GM23338 (cell line): ENCODE results near the gene EFCAB13. TPM values are rescaled to one million over a fixed set of nuclear protein-coding genes. Genes with fewer than 3 reads are reported as not detected.

Experiments used
- ATAC-seq: fragments of 200-7000 bp; cut with Tn5 transposase; 3 replicates; pipeline ENCODE4 v1.9.1; 2020
- DNase-seq: peaks from one replicate; pipeline ENCODE4 v3.0.0-alpha.2; 2015; ENCODE audit warnings: low spot score
- H2AFZ ChIP-seq: fragments of 200-600 bp; sonication (generic); 2 replicates; pipeline ENCODE4 v1.8.0; 2016; ENCODE audit warnings: antibody characterized with exemption, mild to moderate bottlenecking, moderate library complexity
- H3F3A ChIP-seq: fragments of 200-600 bp; sonication (generic); replicated peaks from 2 replicates; pipeline ENCODE4 v1.8.0; 2017; ENCODE audit warnings: antibody characterized with exemption, mixed run types, low read depth
- H3K27ac ChIP-seq: fragments of 200-600 bp; sonication (generic); 2 replicates; pipeline ENCODE4 v1.6.1; 2016; ENCODE audit warnings: low read depth
- H3K27me3 ChIP-seq: fragments of 200-600 bp; sonication (generic); 2 replicates; pipeline ENCODE4 v1.8.0; 2016; ENCODE audit warnings: mild to moderate bottlenecking, mixed run types, moderate library complexity; ENCODE audit not compliant: insufficient read depth
- H3K36me3 ChIP-seq: fragments of 200-600 bp; sonication (generic); 2 replicates; pipeline ENCODE4 v1.8.0; 2016; ENCODE audit warnings: mild to moderate bottlenecking; ENCODE audit not compliant: insufficient read depth
- H3K4me1 ChIP-seq: fragments of 200-600 bp; sonication (generic); 2 replicates; pipeline ENCODE4 v1.8.0; 2016; ENCODE audit warnings: mild to moderate bottlenecking, moderate library complexity; ENCODE audit not compliant: insufficient read depth
- H3K4me2 ChIP-seq: fragments of 200-600 bp; sonication (generic); 2 replicates; pipeline ENCODE4 v1.7.1; 2017; ENCODE audit warnings: mixed run types
- H3K4me3 ChIP-seq: fragments of 200-600 bp; sonication (generic); 2 replicates; pipeline ENCODE4 v1.6.1; 2016; ENCODE audit warnings: mixed run types
- H3K79me2 ChIP-seq: fragments of 200-600 bp; sonication (generic); replicated peaks from 2 replicates; pipeline ENCODE4 v1.8.0; 2017; ENCODE audit warnings: mild to moderate bottlenecking; ENCODE audit not compliant: insufficient read depth
- H3K9me2 ChIP-seq: fragments of 200-600 bp; sonication (generic); 2 replicates; pipeline ENCODE4 v1.8.0; 2017; ENCODE audit not compliant: insufficient read depth
- H4K20me1 ChIP-seq: fragments of 200-600 bp; sonication (generic); replicated peaks from 2 replicates; pipeline ENCODE4 v1.8.0; 2017; ENCODE audit warnings: mild to moderate bottlenecking; ENCODE audit not compliant: insufficient read depth
- H3K27ac Mint-ChIP-seq: 2 replicates; pipeline ENCODE4 v1.8.0; 2020; ENCODE audit warnings: inconsistent platforms, mild to moderate bottlenecking, moderate library complexity, mixed read lengths
- H3K27me3 Mint-ChIP-seq: 3 replicates; pipeline ENCODE4 v1.8.0; 2022; ENCODE audit warnings: low read depth, mild to moderate bottlenecking, moderate library complexity, mixed read lengths, inconsistent platforms; ENCODE audit not compliant: insufficient read depth, poor library complexity
- H3K36me3 Mint-ChIP-seq: 3 replicates; pipeline ENCODE4 v1.8.0; 2021; ENCODE audit warnings: low read depth, mild to moderate bottlenecking, inconsistent platforms, moderate library complexity, mixed read lengths
- H3K4me1 Mint-ChIP-seq: 3 replicates; pipeline ENCODE4 v1.8.0; 2020; ENCODE audit warnings: mild to moderate bottlenecking, inconsistent platforms, mixed read lengths
- H3K4me3 Mint-ChIP-seq: 3 replicates; pipeline ENCODE4 v1.8.0; 2021; ENCODE audit warnings: moderate library complexity, mild to moderate bottlenecking, inconsistent platforms, mixed read lengths
- H3K9me3 Mint-ChIP-seq: 3 replicates; pipeline ENCODE4 v1.8.0; 2020; ENCODE audit warnings: moderate library complexity, mild to moderate bottlenecking, inconsistent platforms, mixed read lengths
- CREB1 ChIP-seq: fragments of 250-450 bp; sonication (Bioruptor Pico); IDR thresholded peaks from 2 replicates; pipeline ENCODE4 v1.5.0; 2020; ENCODE audit warnings: low read depth, mild to moderate bottlenecking, moderate library complexity
- EZH2 ChIP-seq: fragments of 200-600 bp; sonication (generic); IDR thresholded peaks from one replicate; pipeline ENCODE4 v1.8.0; 2017; ENCODE audit warnings: antibody characterized with exemption, mild to moderate bottlenecking, low read depth; ENCODE audit not compliant: unreplicated experiment
- EZH2phosphoT487 ChIP-seq: fragments of 200-600 bp; sonication (generic); IDR thresholded peaks from one replicate; pipeline ENCODE4 v1.8.1; 2018; ENCODE audit warnings: antibody characterized with exemption; ENCODE audit not compliant: unreplicated experiment
- JUNB ChIP-seq: IDR thresholded peaks from one replicate; pipeline ENCODE4 v1.6.1; 2016; ENCODE audit warnings: antibody characterized with exemption; ENCODE audit not compliant: unreplicated experiment
- ZNF331 ChIP-seq: fragments of 250-450 bp; sonication (Bioruptor Pico); IDR thresholded peaks from 2 replicates; pipeline ENCODE4 v1.5.0; 2020; ENCODE audit warnings: low read depth, mild to moderate bottlenecking, moderate library complexity
- polyA plus RNA-seq: library from polyadenylated mRNA; unstranded; fragments of >200 nt; fragmentation: Nextera tagmentation; extraction: Ambion mirVana; gene quantifications from 2 replicates; pipeline ENCODE4 v1.2.1, GENCODE V29; 2016
- total RNA-seq: library from RNA; depleted of rRNA; stranded (reverse); fragments of >200 nt; shearing (Covaris generic); gene quantifications from 2 replicates; pipeline ENCODE4 v1.2.3, GENCODE V29; 2014
- TF ChIP-seq, protein P1 (sequence below): IDR thresholded peaks from one replicate; pipeline ENCODE4 v1.6.1; 2018; ENCODE audit warnings: antibody characterized with exemption; ENCODE audit not compliant: unreplicated experiment
- TF ChIP-seq, protein P2 (sequence below): IDR thresholded peaks from 2 replicates; pipeline ENCODE4 v1.6.1; 2016; ENCODE audit warnings: antibody characterized with exemption
- TF ChIP-seq, protein P3 (sequence below), 2 experiments: fragments of 200-600 bp in 1 of 2; sonication (generic) in 1 of 2; conservative IDR thresholded peaks; 2 replicates each; pipeline versions ENCODE4 v1.5.1 to v1.6.1; 2016 to 2017; ENCODE audit warnings: antibody characterized with exemption in 2 of 2, low read depth in 2 of 2, mild to moderate bottlenecking in 2 of 2, moderate library complexity in 1 of 2

EFCAB13 gene
- total and polyA plus RNA-seq, 2 experiments from 2014 or later, result 4.1 to 5.4 TPM

DNA sequence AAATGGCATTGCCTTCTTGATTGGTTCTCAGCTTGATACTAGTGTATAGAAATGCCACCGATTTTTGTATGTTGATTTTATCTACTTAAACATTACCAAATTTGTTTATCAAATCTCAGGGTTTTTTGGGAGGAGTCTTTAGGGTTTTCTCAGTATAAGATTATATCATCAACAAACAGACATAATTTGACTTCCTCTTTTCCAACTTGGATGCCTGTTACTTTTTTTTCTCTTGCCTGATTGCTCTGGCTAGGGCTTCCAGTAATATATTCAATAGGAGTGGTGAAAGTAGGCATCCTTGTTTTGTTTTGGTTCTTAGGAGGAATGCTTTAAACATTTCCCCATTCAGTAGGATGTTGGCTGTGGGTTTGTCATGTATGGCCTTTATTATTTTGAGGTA, 29.1 kb downstream of the EFCAB13 start:
- Mint-ChIP-seq H3K36me3 (no peaks in the 10 kb centered on the region), H3K4me3 (no peak overlapping the region), H3K27me3 (no peaks in the 10 kb centered on the region), H3K27ac (no peak overlapping the region), H3K9me3 (0 out of 3 replicates have a peak, but pooled peaks cover 3% of the 10 kb centered on the region), H3K4me1 (no peaks in the 10 kb centered on the region)
- H3K4me2 ChIP-seq, result no peak overlapping the region
- H4K20me1 ChIP-seq, result no peaks in the 10 kb centered on the region
- H3K27ac ChIP-seq, result no peak overlapping the region
- H3K79me2 ChIP-seq, result no peaks in the 10 kb centered on the region
- TF ChIP-seq, protein P1, sequence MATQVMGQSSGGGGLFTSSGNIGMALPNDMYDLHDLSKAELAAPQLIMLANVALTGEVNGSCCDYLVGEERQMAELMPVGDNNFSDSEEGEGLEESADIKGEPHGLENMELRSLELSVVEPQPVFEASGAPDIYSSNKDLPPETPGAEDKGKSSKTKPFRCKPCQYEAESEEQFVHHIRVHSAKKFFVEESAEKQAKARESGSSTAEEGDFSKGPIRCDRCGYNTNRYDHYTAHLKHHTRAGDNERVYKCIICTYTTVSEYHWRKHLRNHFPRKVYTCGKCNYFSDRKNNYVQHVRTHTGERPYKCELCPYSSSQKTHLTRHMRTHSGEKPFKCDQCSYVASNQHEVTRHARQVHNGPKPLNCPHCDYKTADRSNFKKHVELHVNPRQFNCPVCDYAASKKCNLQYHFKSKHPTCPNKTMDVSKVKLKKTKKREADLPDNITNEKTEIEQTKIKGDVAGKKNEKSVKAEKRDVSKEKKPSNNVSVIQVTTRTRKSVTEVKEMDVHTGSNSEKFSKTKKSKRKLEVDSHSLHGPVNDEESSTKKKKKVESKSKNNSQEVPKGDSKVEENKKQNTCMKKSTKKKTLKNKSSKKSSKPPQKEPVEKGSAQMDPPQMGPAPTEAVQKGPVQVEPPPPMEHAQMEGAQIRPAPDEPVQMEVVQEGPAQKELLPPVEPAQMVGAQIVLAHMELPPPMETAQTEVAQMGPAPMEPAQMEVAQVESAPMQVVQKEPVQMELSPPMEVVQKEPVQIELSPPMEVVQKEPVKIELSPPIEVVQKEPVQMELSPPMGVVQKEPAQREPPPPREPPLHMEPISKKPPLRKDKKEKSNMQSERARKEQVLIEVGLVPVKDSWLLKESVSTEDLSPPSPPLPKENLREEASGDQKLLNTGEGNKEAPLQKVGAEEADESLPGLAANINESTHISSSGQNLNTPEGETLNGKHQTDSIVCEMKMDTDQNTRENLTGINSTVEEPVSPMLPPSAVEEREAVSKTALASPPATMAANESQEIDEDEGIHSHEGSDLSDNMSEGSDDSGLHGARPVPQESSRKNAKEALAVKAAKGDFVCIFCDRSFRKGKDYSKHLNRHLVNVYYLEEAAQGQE, result no peak
- H3K4me3 ChIP-seq, result no peak overlapping the region
- no peaks in the 10 kb centered on the region for H3F3A ChIP-seq
- no peaks in the 10 kb centered on the region for H3K4me1 ChIP-seq
- no peaks in the 10 kb centered on the region for H3K27me3 ChIP-seq
- no peak overlapping the region for H2AFZ ChIP-seq
- no peaks in the 10 kb centered on the region for H3K9me2 ChIP-seq
- DNase-seq (no peak), ATAC-seq (no peak)
- no peaks in the 10 kb centered on the region for H3K36me3 ChIP-seq

DNA sequence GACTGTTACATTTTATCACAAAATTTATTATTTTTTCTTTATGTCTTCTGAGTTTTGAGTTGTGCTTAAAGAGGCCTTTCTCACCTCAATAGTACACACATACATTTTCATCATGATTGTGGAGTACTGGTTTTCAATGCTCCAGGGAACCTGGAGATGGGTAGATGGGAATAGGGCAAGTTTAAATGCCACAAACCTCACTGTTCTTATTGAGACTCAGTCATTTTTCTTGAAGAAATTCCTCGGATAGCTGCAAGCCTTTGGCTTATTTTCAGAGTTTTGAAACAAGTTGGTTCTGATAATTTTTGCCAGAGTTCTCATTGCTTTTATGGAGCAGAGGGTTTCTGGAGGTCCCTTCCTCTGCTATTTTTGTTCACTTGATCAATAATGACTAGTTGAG, 34.9 kb downstream of the EFCAB13 start:
- H3K4me2 ChIP-seq, result no peak overlapping the region
- H4K20me1 ChIP-seq, result no peaks in the 10 kb centered on the region
- DNase-seq (no peak), ATAC-seq (no peak)
- H2AFZ ChIP-seq, result no peak overlapping the region
- Mint-ChIP-seq H3K36me3 (peaks cover 15% of the 10 kb centered on the region), H3K27ac (no peak overlapping the region), H3K4me3 (no peak overlapping the region), H3K27me3 (peaks cover 3% of the 10 kb centered on the region), H3K9me3 (peaks cover 18% of the 10 kb centered on the region), H3K4me1 (no peaks in the 10 kb centered on the region)
- no peak overlapping the region for H3K4me3 ChIP-seq
- H3K4me1 ChIP-seq, result no peaks in the 10 kb centered on the region
- H3K27me3 ChIP-seq, result no peaks in the 10 kb centered on the region
- H3F3A ChIP-seq, result no peaks in the 10 kb centered on the region
- H3K9me2 ChIP-seq, result no peaks in the 10 kb centered on the region
- no peaks in the 10 kb centered on the region for H3K79me2 ChIP-seq
- no peak overlapping the region for H3K27ac ChIP-seq
- no peaks in the 10 kb centered on the region for H3K36me3 ChIP-seq
- no peak for TF ChIP-seq JUNB
- no peak for TF ChIP-seq EZH2
- TF ChIP-seq, protein P1, result no peak
- no peak for TF ChIP-seq EZH2phosphoT487
- TF ChIP-seq, protein P2, sequence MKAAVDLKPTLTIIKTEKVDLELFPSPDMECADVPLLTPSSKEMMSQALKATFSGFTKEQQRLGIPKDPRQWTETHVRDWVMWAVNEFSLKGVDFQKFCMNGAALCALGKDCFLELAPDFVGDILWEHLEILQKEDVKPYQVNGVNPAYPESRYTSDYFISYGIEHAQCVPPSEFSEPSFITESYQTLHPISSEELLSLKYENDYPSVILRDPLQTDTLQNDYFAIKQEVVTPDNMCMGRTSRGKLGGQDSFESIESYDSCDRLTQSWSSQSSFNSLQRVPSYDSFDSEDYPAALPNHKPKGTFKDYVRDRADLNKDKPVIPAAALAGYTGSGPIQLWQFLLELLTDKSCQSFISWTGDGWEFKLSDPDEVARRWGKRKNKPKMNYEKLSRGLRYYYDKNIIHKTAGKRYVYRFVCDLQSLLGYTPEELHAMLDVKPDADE, result no peak
- no peak for TF ChIP-seq CREB1
- no peak for TF ChIP-seq ZNF331 (CRISPR knock-in tag)
- TF ChIP-seq, protein P3, sequence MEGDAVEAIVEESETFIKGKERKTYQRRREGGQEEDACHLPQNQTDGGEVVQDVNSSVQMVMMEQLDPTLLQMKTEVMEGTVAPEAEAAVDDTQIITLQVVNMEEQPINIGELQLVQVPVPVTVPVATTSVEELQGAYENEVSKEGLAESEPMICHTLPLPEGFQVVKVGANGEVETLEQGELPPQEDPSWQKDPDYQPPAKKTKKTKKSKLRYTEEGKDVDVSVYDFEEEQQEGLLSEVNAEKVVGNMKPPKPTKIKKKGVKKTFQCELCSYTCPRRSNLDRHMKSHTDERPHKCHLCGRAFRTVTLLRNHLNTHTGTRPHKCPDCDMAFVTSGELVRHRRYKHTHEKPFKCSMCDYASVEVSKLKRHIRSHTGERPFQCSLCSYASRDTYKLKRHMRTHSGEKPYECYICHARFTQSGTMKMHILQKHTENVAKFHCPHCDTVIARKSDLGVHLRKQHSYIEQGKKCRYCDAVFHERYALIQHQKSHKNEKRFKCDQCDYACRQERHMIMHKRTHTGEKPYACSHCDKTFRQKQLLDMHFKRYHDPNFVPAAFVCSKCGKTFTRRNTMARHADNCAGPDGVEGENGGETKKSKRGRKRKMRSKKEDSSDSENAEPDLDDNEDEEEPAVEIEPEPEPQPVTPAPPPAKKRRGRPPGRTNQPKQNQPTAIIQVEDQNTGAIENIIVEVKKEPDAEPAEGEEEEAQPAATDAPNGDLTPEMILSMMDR (conservative IDR thresholded peaks at IDR 0.05; ENCODE audit: low read depth in 2 of 2), result no peak
